GM12891 (cell line): ENCODE measurements around the gene PCSK7.
A peak's percentile ranks its signal among the peaks of the same experiment; 100 is the strongest.

Source experiments
- DNase-seq: peaks from one replicate; pipeline ENCODE4 v3.0.0; 2011; ENCODE audit warnings: low spot score; ENCODE audit not compliant: insufficient read length
- FAIRE-seq: peaks from 2 replicates; lab custom pipeline; 2011; peaks lifted over from hg19 to GRCh38; lab: Jason Lieb, UNC
- PAX5 ChIP-seq: IDR thresholded peaks from 2 replicates; pipeline ENCODE4 v1.6.1; 2011; ENCODE audit warnings: low read length, moderate library complexity, mild to moderate bottlenecking; ENCODE audit not compliant: insufficient read depth, severe bottlenecking
- POLR2A ChIP-seq: IDR thresholded peaks from 2 replicates; pipeline ENCODE4 v1.6.1; 2011; ENCODE audit warnings: low read depth, low read length, control low read depth
- POLR2AphosphoS5 ChIP-seq: IDR thresholded peaks from 2 replicates; pipeline ENCODE4 v1.6.1; 2011; ENCODE audit warnings: low read depth, low read length, control low read depth
- POU2F2 ChIP-seq: IDR thresholded peaks from 2 replicates; pipeline ENCODE4 v1.6.1; 2011; ENCODE audit warnings: low read depth, mild to moderate bottlenecking, control low read depth, low read length, moderate library complexity
- SPI1 ChIP-seq: IDR thresholded peaks from 2 replicates; pipeline ENCODE4 v1.6.1; 2011; ENCODE audit warnings: low read depth, low read length, control low read depth
- TAF1 ChIP-seq: IDR thresholded peaks from 2 replicates; pipeline ENCODE4 v1.6.1; 2011; ENCODE audit warnings: low read depth, low read length, control low read depth

PCSK7 gene

GRCh38 chr11:117175781-117176180 lies 56.1 kb downstream of the PCSK7 start:
- TF ChIP-seq POLR2A (no peak), POLR2AphosphoS5 (no peak), PAX5 (no peak), SPI1 (no peak), POU2F2 (no peak), TAF1 (no peak)
- no peak for DNase-seq
- no peak for FAIRE-seq

- no peak for FAIRE-seq
- TF ChIP-seq POU2F2 (no peak), TAF1 (no peak), POLR2AphosphoS5 (no peak), POLR2A (no peak), SPI1 (no peak), PAX5 (no peak)
- no peak for DNase-seq
These were observed 56.8 kb downstream of the PCSK7 start for GRCh38 chr11:117175104-117175503.

DNA sequence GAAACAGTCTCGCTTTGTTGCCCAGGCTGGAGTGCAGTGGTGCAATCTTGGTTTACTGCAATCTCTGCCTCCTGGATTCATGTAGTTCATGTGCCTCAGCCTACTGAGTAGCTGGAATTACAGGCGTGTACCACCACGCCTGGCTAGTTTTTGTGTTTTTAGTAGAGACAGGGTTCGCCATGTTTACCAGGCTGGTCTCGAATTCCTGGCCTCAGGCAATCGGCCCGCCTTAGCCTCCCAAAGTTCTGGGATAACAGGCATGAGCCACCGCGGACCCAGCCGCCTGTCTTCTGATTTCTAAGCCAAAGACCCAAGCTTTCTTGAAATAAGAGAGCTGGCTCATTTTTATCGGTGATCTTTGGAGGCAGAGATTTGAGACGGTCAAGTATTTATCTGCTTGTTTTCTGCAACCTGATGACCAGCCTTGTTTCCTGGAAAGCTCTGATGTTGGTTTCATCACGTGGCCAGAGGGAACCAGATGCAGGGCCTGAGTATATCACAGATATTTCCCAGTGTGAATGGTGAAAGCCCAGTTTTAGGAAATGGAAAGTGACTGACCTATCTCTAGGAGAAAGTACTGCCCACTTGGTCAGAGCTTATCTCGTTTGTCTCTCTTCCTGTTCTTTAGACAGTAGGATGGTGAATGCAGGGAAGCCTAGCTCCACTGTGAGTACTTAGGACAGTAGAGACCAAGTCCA lies 59.0 kb downstream of the PCSK7 start:
- FAIRE-seq (no peak), DNase-seq (no peak)
- TF ChIP-seq POLR2A (no peak; the same call in 1 of the 2 replicates), POLR2AphosphoS5 (no peak), PAX5 (no peak), SPI1 (no peak), POU2F2 (no peak), TAF1 (no peak)

DNA sequence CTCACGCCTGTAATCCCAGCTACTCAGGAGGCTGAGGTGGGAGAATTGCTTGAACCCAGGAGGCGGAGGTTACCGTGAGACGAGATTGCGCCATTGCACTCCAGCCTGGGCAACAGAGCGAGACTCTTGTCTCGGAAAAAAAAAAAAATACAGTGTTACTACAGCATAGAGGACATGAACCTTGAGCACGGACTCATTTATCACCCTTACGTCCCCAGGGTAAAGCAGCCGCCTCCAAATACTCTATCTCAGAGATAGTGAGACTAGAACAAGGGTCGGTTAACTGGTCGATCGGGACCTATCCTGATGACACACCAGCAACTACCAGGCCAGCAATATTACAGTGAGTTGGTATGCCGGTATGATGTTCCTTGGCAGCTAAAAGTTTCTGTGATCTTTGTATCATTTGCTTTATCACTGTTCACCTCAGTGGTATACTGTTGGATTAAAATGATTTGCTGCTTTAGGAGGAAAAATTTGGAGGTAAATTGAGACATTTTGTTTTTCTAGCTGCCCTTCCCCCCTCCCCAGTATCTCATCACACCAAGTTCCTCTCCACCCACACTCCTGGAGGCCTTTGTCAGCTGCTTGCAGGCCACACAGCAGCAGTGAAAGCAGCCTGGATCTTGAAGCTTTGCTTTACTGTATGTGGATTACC lies 60.3 kb downstream of the PCSK7 start:
- peak; percentile 40 for FAIRE-seq
- TF ChIP-seq TAF1 (no peak), POU2F2 (no peak), POLR2AphosphoS5 (no peak; the same call in 1 of the 2 replicates), POLR2A (no peak), SPI1 (no peak), PAX5 (no peak)
- no peak for DNase-seq

GRCh38 chr11:117171007-117171403 lies 60.9 kb downstream of the PCSK7 start:
- no peak for DNase-seq
- no peak for FAIRE-seq
- TF ChIP-seq PAX5: no peak
- no peak for TF ChIP-seq POLR2AphosphoS5
- TF ChIP-seq POLR2A: no peak
- TF ChIP-seq POU2F2: no peak
- TF ChIP-seq TAF1: no peak
- TF ChIP-seq SPI1: no peak

DNA sequence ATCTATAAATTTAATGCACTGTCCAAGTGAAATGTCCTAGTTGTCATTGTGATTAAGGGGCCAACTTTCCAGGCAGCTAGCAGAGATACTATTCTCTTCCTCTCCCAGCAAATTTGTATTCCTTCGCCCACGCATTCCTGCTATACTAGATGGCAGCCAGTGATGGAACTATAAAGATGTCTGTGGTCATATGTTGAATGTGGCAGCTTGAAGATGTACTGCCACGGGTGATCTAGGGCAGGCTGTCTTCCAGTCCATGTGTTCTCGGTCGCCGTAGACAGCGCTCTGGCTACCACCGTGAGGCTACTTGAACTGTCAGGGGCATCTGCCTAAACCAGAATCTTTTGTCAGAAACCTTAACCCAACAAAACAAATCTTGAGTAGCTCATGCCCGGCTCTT lies 61.7 kb downstream of the PCSK7 start:
- DNase-seq (no peak), FAIRE-seq (no peak)
- no peak for TF ChIP-seq TAF1
- no peak for TF ChIP-seq POLR2A

DNA sequence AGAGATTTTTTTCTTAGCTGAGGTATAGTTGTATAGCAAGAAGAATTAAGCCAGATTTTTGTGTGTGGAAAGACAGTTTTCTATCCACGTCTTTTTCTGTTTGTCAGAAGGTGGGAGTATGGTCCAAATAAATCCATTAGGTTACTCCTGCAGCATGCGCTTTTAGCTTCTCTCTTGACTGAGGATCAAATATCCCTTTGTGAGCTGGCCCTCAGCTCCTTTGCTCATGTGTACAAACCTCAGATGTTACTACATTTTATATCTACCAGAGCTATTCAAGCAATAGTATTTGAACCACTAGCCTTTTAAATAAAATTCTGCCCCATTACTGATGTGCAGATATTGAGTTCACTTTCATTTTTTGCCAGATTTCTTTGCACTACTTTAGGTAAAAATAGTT lies 62.1 kb downstream of the PCSK7 start:
- DNase-seq (no peak), FAIRE-seq (no peak)
- TF ChIP-seq POLR2AphosphoS5: no peak

DNA sequence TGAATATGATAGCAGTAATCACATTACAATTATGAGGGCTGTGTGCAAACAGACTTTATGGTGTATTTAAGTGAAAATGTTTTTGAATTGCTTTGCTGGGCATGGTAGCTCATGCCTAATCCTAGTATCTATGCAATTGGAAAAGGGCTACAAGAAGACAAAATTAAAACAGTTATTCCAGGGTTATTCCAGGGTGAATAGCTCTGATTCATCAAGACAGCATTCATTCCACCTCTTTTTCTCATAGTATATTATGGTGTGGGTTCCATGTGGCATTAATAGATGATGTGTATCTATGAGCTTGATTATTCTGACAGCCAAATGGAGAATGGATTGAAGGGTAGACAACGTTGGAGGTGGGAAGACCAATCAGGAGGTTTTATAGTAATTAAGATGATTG lies 65.4 kb downstream of the PCSK7 start:
- DNase-seq (no peak), FAIRE-seq (no peak)
- TF ChIP-seq PAX5: no peak
- no peak for TF ChIP-seq SPI1
- TF ChIP-seq POU2F2: no peak
- no peak for TF ChIP-seq POLR2A
- TF ChIP-seq TAF1: no peak
- no peak for TF ChIP-seq POLR2AphosphoS5

- no peak for DNase-seq
- TF ChIP-seq POU2F2 (no peak), PAX5 (no peak), TAF1 (no peak), POLR2A (no peak), POLR2AphosphoS5 (no peak), SPI1 (no peak)
- FAIRE-seq: no peak
These were observed 71.0 kb downstream of the PCSK7 start for GRCh38 chr11:117160826-117161225.

- DNase-seq (no peak), FAIRE-seq (no peak)
- no peak for TF ChIP-seq TAF1
- TF ChIP-seq POLR2AphosphoS5: no peak
These were observed 72.0 kb downstream of the PCSK7 start for GRCh38 chr11:117159892-117160291.

DNA sequence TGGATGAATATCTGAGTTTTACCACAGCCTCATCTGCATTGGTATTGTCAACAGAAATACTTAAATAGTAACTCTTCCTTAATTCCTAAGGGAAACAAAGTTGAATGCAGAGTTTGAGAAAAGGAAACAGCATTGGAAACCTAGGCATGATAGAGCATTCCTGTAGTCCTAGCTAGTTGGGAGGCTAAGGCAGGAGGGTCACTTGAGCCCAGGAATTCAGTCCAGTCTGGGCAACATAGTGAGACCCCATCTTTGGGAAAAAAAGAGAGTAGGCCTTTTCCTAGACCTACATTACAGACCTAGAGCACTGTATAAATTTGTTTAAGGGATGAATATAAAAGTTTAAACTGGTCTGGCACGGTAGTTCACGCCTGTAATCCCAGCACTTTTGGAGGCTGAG lies 74.4 kb downstream of the PCSK7 start:
- no peak for TF ChIP-seq PAX5
- TF ChIP-seq POLR2A: no peak
- TF ChIP-seq SPI1: no peak
- no peak for TF ChIP-seq POU2F2
- TF ChIP-seq TAF1: no peak
- TF ChIP-seq POLR2AphosphoS5: no peak
- no peak for DNase-seq
- FAIRE-seq: peak; percentile 35
